Left lobe of liver (tissue), 2 donors: ENCODE data around the gene ADGRV1. TPM values are rescaled to one million over a fixed set of nuclear protein-coding genes. Genes with fewer than 3 reads are reported as not detected.

Source experiments
- ATAC-seq: fragments of 200-7000 bp; cut with Tn5 transposase; one replicate; pipeline ENCODE4 v1.9.1; 2020; ENCODE audit warnings: mild to moderate bottlenecking, moderate library complexity
- DNase-seq: peaks from one replicate; pipeline ENCODE4 v3.0.0-alpha.2; 2020; ENCODE audit warnings: low spot score
- total RNA-seq: library from RNA; stranded (reverse); gene quantifications from one replicate; pipeline ENCODE4 v1.2.1, GENCODE V29; 2021
- donor health status: DM: no; HTN: no; CAD: no; lungs with moderate emphysema.
- donor health status: DM: no; HTN: yes; CAD: no.

The ADGRV1 gene
- total RNA-seq, 1 donor from 2014 or later: 9.3 TPM

- ATAC-seq (peak; percentile 59), DNase-seq (no peak)
These were observed 372.3 kb downstream of the ADGRV1 start for GRCh38 chr5:90930756-90931431.

- peak; percentile 95 for ATAC-seq
These were observed 373.6 kb downstream of the ADGRV1 start for GRCh38 chr5:90932052-90932699.

GRCh38 chr5:90933298-90933697 is 374.7 kb downstream of the ADGRV1 start:
- no peak for ATAC-seq

More at GRCh38 chr5:90932052-90932699, 373.6 kb downstream of the ADGRV1 start:
- peak; percentile 58 for DNase-seq

GRCh38 chr5:90934091-90934719 is 375.6 kb downstream of the ADGRV1 start:
- no peak for DNase-seq
- ATAC-seq: no peak

More at GRCh38 chr5:90933298-90933697, 374.7 kb downstream of the ADGRV1 start:
- DNase-seq: no peak

- DNase-seq (no peak), ATAC-seq (no peak)
These were observed 376.1 kb downstream of the ADGRV1 start for GRCh38 chr5:90934738-90935137.

GRCh38 chr5:90939211-90939610 is 380.6 kb downstream of the ADGRV1 start:
- ATAC-seq: no peak
- no peak for DNase-seq

GRCh38 chr5:90940227-90940995 is 381.8 kb downstream of the ADGRV1 start:
- peak; percentile 37 for ATAC-seq

GRCh38 chr5:90941002-90941720 is 382.6 kb downstream of the ADGRV1 start:
- no peak for DNase-seq
- no peak for ATAC-seq

More at GRCh38 chr5:90940227-90940995, 381.8 kb downstream of the ADGRV1 start:
- DNase-seq: no peak

GRCh38 chr5:90944116-90944515 is 385.5 kb downstream of the ADGRV1 start:
- DNase-seq: no peak
- no peak for ATAC-seq

GRCh38 chr5:90947667-90948066 is 389.1 kb downstream of the ADGRV1 start:
- no peak for ATAC-seq
- DNase-seq: no peak

- DNase-seq: no peak
- ATAC-seq: no peak
These were observed 390.4 kb downstream of the ADGRV1 start for GRCh38 chr5:90948969-90949368.

- DNase-seq (no peak), ATAC-seq (no peak)
These were observed 391.1 kb downstream of the ADGRV1 start for GRCh38 chr5:90949469-90950358.

GRCh38 chr5:90955001-90955635 is 396.5 kb downstream of the ADGRV1 start:
- ATAC-seq: no peak
- no peak for DNase-seq

GRCh38 chr5:90956511-90957097 is 398.0 kb downstream of the ADGRV1 start:
- ATAC-seq (no peak), DNase-seq (no peak)

- DNase-seq (no peak), ATAC-seq (no peak)
These were observed 399.3 kb downstream of the ADGRV1 start for GRCh38 chr5:90957906-90958305.

GRCh38 chr5:90959262-90959661 is 400.7 kb downstream of the ADGRV1 start:
- DNase-seq (no peak), ATAC-seq (no peak)

GRCh38 chr5:90962481-90962880 is 403.9 kb downstream of the ADGRV1 start:
- no peak for DNase-seq
- ATAC-seq: no peak

GRCh38 chr5:90965110-90965685 is 406.6 kb downstream of the ADGRV1 start:
- no peak for ATAC-seq
- DNase-seq: no peak
